Measurements from ENCODE around the gene DCT. TPM values are rescaled to one million over a fixed set of nuclear protein-coding genes. Genes with fewer than 3 reads are reported as not detected.

The DCT gene
- total and polyA plus RNA-seq, 2 of the 4 experiments (the other 2 are of a cell fraction): not detected

DNA sequence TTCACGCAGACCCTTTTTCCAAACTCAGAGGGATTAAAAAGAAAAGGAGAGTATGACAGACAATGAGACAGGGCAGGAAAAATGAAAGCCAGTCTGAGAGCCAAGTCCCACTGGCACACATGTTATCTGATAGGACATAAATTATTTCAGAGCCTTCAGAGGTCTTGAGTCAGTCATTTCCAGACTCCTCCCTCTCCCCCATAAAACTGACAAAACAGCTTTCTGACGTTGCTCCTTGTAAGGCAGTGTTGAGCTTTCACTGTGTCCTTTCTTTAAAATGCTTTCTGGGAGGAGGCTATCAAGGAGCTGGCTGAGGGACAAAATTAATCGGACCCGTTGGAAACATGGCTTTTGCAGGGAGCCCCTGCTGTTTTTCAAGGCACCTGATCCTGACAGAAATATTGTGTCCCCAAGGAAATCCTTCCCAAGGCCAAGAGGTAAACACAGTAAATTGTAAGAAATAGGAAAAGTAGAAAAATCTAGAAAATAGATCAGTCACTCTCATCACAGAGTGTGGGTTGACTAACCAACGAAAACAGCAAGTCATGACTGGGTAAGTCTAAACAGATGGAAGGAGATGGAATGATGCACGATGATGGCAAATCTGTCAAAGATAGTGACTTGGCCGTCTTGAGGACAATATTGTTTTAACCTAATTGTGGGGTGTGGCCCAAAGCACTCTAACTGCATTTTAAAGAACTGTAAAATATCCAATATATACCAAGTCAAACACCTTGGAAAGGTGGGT, 89.7 kb downstream of the DCT start:
- Histone ChIP-seq H4K91ac (ENCODE audit: insufficient read depth, low read depth, low read length) (no peak overlapping the region), H3K27me3 (ENCODE audit: control insufficient read depth, insufficient read depth, low read length) (no peaks in the 10 kb centered on the region), H4K8ac (ENCODE audit: low read depth in 2 of 2, low read length in 2 of 2) (no peak overlapping the region), H3K9me1 (ENCODE audit: insufficient read depth, low read length) (no peaks in the 10 kb centered on the region), H3K36me3 (ENCODE audit: control insufficient read depth, insufficient read depth, low read length) (no peaks in the 10 kb centered on the region), H3K4me3 (ENCODE audit: insufficient read depth, low read depth, low read length) (no peak overlapping the region), H3K4me2 (ENCODE audit: low read depth, low read length) (no peak overlapping the region), H2AFZ (replicated peaks; ENCODE audit: low read length, poor library complexity) (no peak overlapping the region), H3K18ac (ENCODE audit: low read depth, low read length) (no peak overlapping the region), H2BK120ac (ENCODE audit: low read depth, low read length) (no peak overlapping the region), H3K27ac (ENCODE audit: insufficient read depth, low read length) (no peak overlapping the region), H4K20me1 (ENCODE audit: insufficient read depth, low read length) (no peaks in the 10 kb centered on the region), H3K9ac (ENCODE audit: low read depth, low read length) (no peak overlapping the region), H2BK20ac (ENCODE audit: low read depth, low read length) (no peak overlapping the region), H2AK9ac (replicated peaks; ENCODE audit: low read depth, low read length, poor library complexity) (no peak overlapping the region), H3K9me3 (ENCODE audit: control insufficient read depth, insufficient read depth, low read length) (no peaks in the 10 kb centered on the region), H4K5ac (ENCODE audit: low read depth, low read length) (no peak overlapping the region), H3K23ac (ENCODE audit: low read depth, low read length) (no peak overlapping the region), H3K4me1 (ENCODE audit: control insufficient read depth, insufficient read depth, low read length) (no peaks in the 10 kb centered on the region), H2BK15ac (ENCODE audit: low read depth, low read length) (no peak overlapping the region), H2BK5ac (ENCODE audit: low read depth, low read length, poor library complexity, severe bottlenecking) (no peak overlapping the region), H2AK5ac (ENCODE audit: low read depth, low read length) (no peak overlapping the region), H3K14ac (replicated peaks; ENCODE audit: low read depth, low read length) (no peak overlapping the region), H3K4ac (ENCODE audit: low read depth, low read length) (no peak overlapping the region), H3K56ac (ENCODE audit: extremely low read depth, insufficient read depth, low read length) (no peak overlapping the region), H3K79me1 (ENCODE audit: low read depth in 1 of 2, low read length in 2 of 2) (no peaks in the 10 kb centered on the region)
- ATAC-seq (ENCODE audit: low read depth) (no peak), DNase-seq (no peak)
- intact Hi-C loops (cut with micrococcal nuclease) (no loop called here), in situ Hi-C loops (cut with MboI; ENCODE audit: low sequenced_read_pairs) (no loop called here), dilution Hi-C loops (cut with HindIII; ENCODE audit: low sequenced_read_pairs, unreplicated experiment) (no loop called here)
- no CpG with 5 or more reads among the region's 7 CpGs for WGBS, 2 experiments (ENCODE audit: extremely low coverage in 2 of 2, insufficient read length in 1 of 2)
- CTCF ChIA-PET: no interaction called here
- POLR2A ChIA-PET (ENCODE audit: unreplicated experiment): no interaction called here
- TF ChIP-seq NFE2L2 (IDR thresholded peaks at IDR 0.05; ENCODE audit: low read depth, low read length) (0 out of 2 replicates have a peak, but pooled peaks have one; percentile 7), MAFK (IDR thresholded peaks at IDR 0.05; ENCODE audit: low read depth, low read length) (no peak)
- BruUV-seq (replicated peaks): no TSS peak

Data from IMR-90 (cell line).